ENCODE measurements around the gene FRMPD1. TPM values are rescaled to one million over a fixed set of nuclear protein-coding genes. Genes with fewer than 3 reads are reported as not detected.

Gene FRMPD1
- total and polyA plus RNA-seq, 9 donors, result 6.7 to 12.5 (median 10.7) TPM

- Histone ChIP-seq H3K4me3 (ENCODE audit: low read length) (no peak overlapping the region), H3K36me3 (ENCODE audit: control insufficient read depth, insufficient read depth, low read length) (no peaks in the 10 kb centered on the region), H3K9me3 (replicated peaks; ENCODE audit: control insufficient read depth, low read depth, low read length) (no peaks in the 10 kb centered on the region), H3K4me1 (ENCODE audit: control insufficient read depth, insufficient read depth, low read length) (no peaks in the 10 kb centered on the region), H3K27ac (ENCODE audit: low read length) (no peak overlapping the region), H3K27me3 (ENCODE audit: control insufficient read depth, insufficient read depth, low read length) (no peaks in the 10 kb centered on the region)
- DNase-seq, result no peak
- 33% methylated on average over 1 of the region's 3 CpGs for WGBS (ENCODE audit: insufficient coverage)
These were observed 50.1 kb downstream of the FRMPD1 start for GRCh38 chr9:37700900-37701299.

GRCh38 chr9:37705787-37706186 is 55.0 kb downstream of the FRMPD1 start:
- H3K36me3 ChIP-seq (ENCODE audit: control insufficient read depth, insufficient read depth, low read length), result no peaks in the 10 kb centered on the region
- DNase-seq, result no peak
- H3K27me3 ChIP-seq (ENCODE audit: control insufficient read depth, insufficient read depth, low read length), result no peaks in the 10 kb centered on the region
- no peaks in the 10 kb centered on the region for H3K4me1 ChIP-seq (ENCODE audit: control insufficient read depth, insufficient read depth, low read length)
- H3K27ac ChIP-seq (ENCODE audit: low read length), result no peak overlapping the region
- no CpG with 5 or more reads among the region's 3 CpGs for WGBS (ENCODE audit: insufficient coverage)
- H3K4me3 ChIP-seq (ENCODE audit: low read length), result no peak overlapping the region
- H3K9me3 ChIP-seq (replicated peaks; ENCODE audit: control insufficient read depth, low read depth, low read length), result no peaks in the 10 kb centered on the region

GRCh38 chr9:37706290-37706689 is 55.5 kb downstream of the FRMPD1 start:
- Histone ChIP-seq H3K27ac (ENCODE audit: low read length) (no peak overlapping the region), H3K36me3 (ENCODE audit: control insufficient read depth, insufficient read depth, low read length) (no peaks in the 10 kb centered on the region), H3K9me3 (replicated peaks; ENCODE audit: control insufficient read depth, low read depth, low read length) (no peaks in the 10 kb centered on the region), H3K27me3 (ENCODE audit: control insufficient read depth, insufficient read depth, low read length) (no peaks in the 10 kb centered on the region), H3K4me3 (ENCODE audit: low read length) (no peak overlapping the region), H3K4me1 (ENCODE audit: control insufficient read depth, insufficient read depth, low read length) (no peaks in the 10 kb centered on the region)
- WGBS (ENCODE audit: insufficient coverage), result 67% methylated on average over 1 of the region's 3 CpGs
- DNase-seq, result no peak

GRCh38 chr9:37707748-37708147 is 57.0 kb downstream of the FRMPD1 start:
- Histone ChIP-seq H3K27ac (ENCODE audit: low read length) (no peak overlapping the region), H3K27me3 (ENCODE audit: control insufficient read depth, insufficient read depth, low read length) (no peaks in the 10 kb centered on the region), H3K4me3 (ENCODE audit: low read length) (no peak overlapping the region), H3K9me3 (replicated peaks; ENCODE audit: control insufficient read depth, low read depth, low read length) (no peaks in the 10 kb centered on the region), H3K4me1 (ENCODE audit: control insufficient read depth, insufficient read depth, low read length) (no peaks in the 10 kb centered on the region), H3K36me3 (ENCODE audit: control insufficient read depth, insufficient read depth, low read length) (peaks cover 4% of the 10 kb centered on the region)
- 92% methylated on average over 2 of the region's 4 CpGs for WGBS (ENCODE audit: insufficient coverage)
- no peak for DNase-seq

GRCh38 chr9:37710046-37710445 is 59.3 kb downstream of the FRMPD1 start:
- H3K4me3 ChIP-seq (ENCODE audit: low read length), result no peak overlapping the region
- no CpG with 5 or more reads among the region's 3 CpGs for WGBS (ENCODE audit: insufficient coverage)

GRCh38 chr9:37715260-37715659 is 64.5 kb downstream of the FRMPD1 start:
- no peaks in the 10 kb centered on the region for H3K4me1 ChIP-seq (ENCODE audit: control insufficient read depth, insufficient read depth, low read length)
- no peak for DNase-seq
- H3K27me3 ChIP-seq (ENCODE audit: control insufficient read depth, insufficient read depth, low read length), result no peaks in the 10 kb centered on the region
- 100% methylated on average over 2 of the region's 4 CpGs for WGBS (ENCODE audit: insufficient coverage)
- H3K27ac ChIP-seq (ENCODE audit: low read length), result no peak overlapping the region
- no peaks in the 10 kb centered on the region for H3K9me3 ChIP-seq (replicated peaks; ENCODE audit: control insufficient read depth, low read depth, low read length)
- peaks cover 7% of the 10 kb centered on the region for H3K36me3 ChIP-seq (ENCODE audit: control insufficient read depth, insufficient read depth, low read length)
- no peak overlapping the region for H3K4me3 ChIP-seq (ENCODE audit: low read length)

More at GRCh38 chr9:37710046-37710445, 59.3 kb downstream of the FRMPD1 start:
- H3K36me3 ChIP-seq (ENCODE audit: control insufficient read depth, insufficient read depth, low read length), result peaks cover 4% of the 10 kb centered on the region
- no peaks in the 10 kb centered on the region for H3K4me1 ChIP-seq (ENCODE audit: control insufficient read depth, insufficient read depth, low read length)
- no peaks in the 10 kb centered on the region for H3K9me3 ChIP-seq (replicated peaks; ENCODE audit: control insufficient read depth, low read depth, low read length)
- no peaks in the 10 kb centered on the region for H3K27me3 ChIP-seq (ENCODE audit: control insufficient read depth, insufficient read depth, low read length)
- no peak for DNase-seq
- H3K27ac ChIP-seq (ENCODE audit: low read length), result no peak overlapping the region

GRCh38 chr9:37715991-37716505 is 65.3 kb downstream of the FRMPD1 start:
- no peaks in the 10 kb centered on the region for H3K27me3 ChIP-seq (ENCODE audit: control insufficient read depth, insufficient read depth, low read length)
- H3K4me1 ChIP-seq (ENCODE audit: control insufficient read depth, insufficient read depth, low read length), result no peaks in the 10 kb centered on the region
- 84% methylated on average over 4 of the region's 5 CpGs for WGBS (ENCODE audit: insufficient coverage)
- no peak overlapping the region for H3K27ac ChIP-seq (ENCODE audit: low read length)
- peaks cover 7% of the 10 kb centered on the region for H3K36me3 ChIP-seq (ENCODE audit: control insufficient read depth, insufficient read depth, low read length)
- H3K4me3 ChIP-seq (ENCODE audit: low read length), result no peak overlapping the region
- H3K9me3 ChIP-seq (replicated peaks; ENCODE audit: control insufficient read depth, low read depth, low read length), result no peaks in the 10 kb centered on the region
- DNase-seq, result no peak

GRCh38 chr9:37719526-37719925 is 68.8 kb downstream of the FRMPD1 start:
- no CpG with 5 or more reads among the region's 2 CpGs for WGBS (ENCODE audit: insufficient coverage)
- no peak for DNase-seq
- H3K36me3 ChIP-seq (ENCODE audit: control insufficient read depth, insufficient read depth, low read length), result peaks cover 6% of the 10 kb centered on the region
- H3K4me1 ChIP-seq (ENCODE audit: control insufficient read depth, insufficient read depth, low read length), result no peaks in the 10 kb centered on the region
- no peaks in the 10 kb centered on the region for H3K27me3 ChIP-seq (ENCODE audit: control insufficient read depth, insufficient read depth, low read length)
- no peak overlapping the region for H3K27ac ChIP-seq (ENCODE audit: low read length)
- H3K9me3 ChIP-seq (replicated peaks; ENCODE audit: control insufficient read depth, low read depth, low read length), result no peaks in the 10 kb centered on the region
- no peak overlapping the region for H3K4me3 ChIP-seq (ENCODE audit: low read length)

GRCh38 chr9:37727013-37727412 is 76.3 kb downstream of the FRMPD1 start:
- 93% methylated on average over 3 of the region's 5 CpGs for WGBS (ENCODE audit: insufficient coverage)
- peaks cover 12% of the 10 kb centered on the region for H3K36me3 ChIP-seq (ENCODE audit: control insufficient read depth, insufficient read depth, low read length)

GRCh38 chr9:37729499-37729898 is 78.7 kb downstream of the FRMPD1 start:
- Histone ChIP-seq H3K4me3 (ENCODE audit: low read length) (no peak overlapping the region), H3K9me3 (replicated peaks; ENCODE audit: control insufficient read depth, low read depth, low read length) (no peaks in the 10 kb centered on the region), H3K36me3 (ENCODE audit: control insufficient read depth, insufficient read depth, low read length) (peaks cover 10% of the 10 kb centered on the region), H3K27ac (ENCODE audit: low read length) (no peak overlapping the region), H3K4me1 (ENCODE audit: control insufficient read depth, insufficient read depth, low read length) (peaks cover 19% of the 10 kb centered on the region), H3K27me3 (ENCODE audit: control insufficient read depth, insufficient read depth, low read length) (no peaks in the 10 kb centered on the region)
- DNase-seq, result no peak
- WGBS (ENCODE audit: insufficient coverage), result 93% methylated on average over 9 of the region's 9 CpGs

More at GRCh38 chr9:37727013-37727412, 76.3 kb downstream of the FRMPD1 start:
- Histone ChIP-seq H3K4me1 (ENCODE audit: control insufficient read depth, insufficient read depth, low read length) (peaks cover 9% of the 10 kb centered on the region), H3K4me3 (ENCODE audit: low read length) (no peak overlapping the region), H3K27ac (ENCODE audit: low read length) (no peak overlapping the region), H3K27me3 (ENCODE audit: control insufficient read depth, insufficient read depth, low read length) (no peaks in the 10 kb centered on the region), H3K9me3 (replicated peaks; ENCODE audit: control insufficient read depth, low read depth, low read length) (no peaks in the 10 kb centered on the region)
- DNase-seq, result no peak

- Histone ChIP-seq H3K9me3 (replicated peaks; ENCODE audit: control insufficient read depth, low read depth, low read length) (no peaks in the 10 kb centered on the region), H3K27me3 (ENCODE audit: control insufficient read depth, insufficient read depth, low read length) (no peaks in the 10 kb centered on the region), H3K27ac (ENCODE audit: low read length) (no peak overlapping the region), H3K36me3 (ENCODE audit: control insufficient read depth, insufficient read depth, low read length) (peaks cover 11% of the 10 kb centered on the region), H3K4me1 (ENCODE audit: control insufficient read depth, insufficient read depth, low read length) (peaks cover 19% of the 10 kb centered on the region), H3K4me3 (ENCODE audit: low read length) (no peak overlapping the region)
- DNase-seq, result no peak
- WGBS (ENCODE audit: insufficient coverage), result no CpG with 5 or more reads among the region's 3 CpGs
These were observed 79.5 kb downstream of the FRMPD1 start for GRCh38 chr9:37730256-37730655.
